Endothelial cell of umbilical vein (primary cell): ENCODE data around the gene ADGB. TPM values are rescaled to one million over a fixed set of nuclear protein-coding genes. Genes with fewer than 3 reads are reported as not detected.

Experiments
- BruUV-seq: library from RNA; stranded (reverse); fragments of 400-500 nt; replicated peaks from 2 replicates; lab custom pipeline; 2021; lab: Mats Ljungman, UMichigan
- CTCF ChIA-PET: fragments of 300-600, 350-600 bp; sonication (Branson Sonifier 250); formaldehyde crosslinking; loops from one replicate; lab custom pipeline; 2021; ENCODE audit warnings: antibody characterized with exemption, inconsistent platforms; lab: Charles Lee
- POLR2A ChIA-PET: fragments of 300-600, 350-600 bp; sonication (Branson Sonifier 250); formaldehyde crosslinking; loops from one replicate; lab custom pipeline; 2021; ENCODE audit warnings: antibody characterized with exemption, inconsistent platforms; lab: Charles Lee
- DNase-seq: peaks from one replicate; pipeline ENCODE4 v3.0.0-alpha.2; 2011; ENCODE audit warnings: low read depth, low spot score
- FAIRE-seq: peaks from 2 replicates; lab custom pipeline; 2011; peaks lifted over from hg19 to GRCh38; lab: Jason Lieb, UNC
- H2AFZ ChIP-seq: 2 replicates; pipeline ENCODE4 v1.6.0; 2012; ENCODE audit warnings: low read depth, low read length, control low read depth, inconsistent platforms
- H3K27ac ChIP-seq: 2 replicates; pipeline ENCODE4 v1.5.1; 2011; ENCODE audit warnings: low read depth, mild to moderate bottlenecking, control low read depth, low read length, moderate library complexity; ENCODE audit not compliant: insufficient read depth
- H3K27me3 ChIP-seq, 2 experiments: 2 replicates each; pipeline versions ENCODE4 v1.6.0 to v1.6.1; 2011; ENCODE audit warnings: low read length in 2 of 2, mixed read lengths in 1 of 2; ENCODE audit not compliant: control insufficient read depth in 2 of 2, insufficient read depth in 2 of 2
- H3K36me3 ChIP-seq, 2 experiments: 2 replicates in 1 of 2; 3 replicates in 1 of 2; pipeline ENCODE4 v1.5.1; 2011; ENCODE audit warnings: low read length in 2 of 2, mild to moderate bottlenecking in 1 of 2, moderate library complexity in 1 of 2; ENCODE audit not compliant: control insufficient read depth in 2 of 2, insufficient read depth in 2 of 2; ENCODE audit errors: extremely low read depth in 1 of 2
- H3K4me1 ChIP-seq: 3 replicates; pipeline ENCODE4 v1.5.1; 2011; ENCODE audit warnings: mild to moderate bottlenecking, low read length; ENCODE audit not compliant: control insufficient read depth, insufficient read depth; ENCODE audit errors: extremely low read depth
- H3K4me2 ChIP-seq: 2 replicates; pipeline ENCODE4 v1.6.1; 2011; ENCODE audit warnings: low read length, control low read depth, mixed read lengths; ENCODE audit not compliant: insufficient read depth
- H3K4me3 ChIP-seq, 3 experiments: fragments of 200-600 bp in 1 of 3; sonication (generic), shearing (Covaris generic) in 1 of 3; replicated peaks in 1 of 3; 2 replicates each; pipeline ENCODE4 v1.5.1; 2011 to 2016; ENCODE audit warnings: control low read depth in 3 of 3, low read length in 3 of 3, mild to moderate bottlenecking in 2 of 3, inconsistent platforms in 1 of 3, low read depth in 1 of 3, moderate library complexity in 1 of 3; ENCODE audit not compliant: insufficient read depth in 1 of 3
- H3K79me2 ChIP-seq: 2 replicates; pipeline ENCODE4 v1.6.0; 2012; ENCODE audit warnings: low read length, inconsistent platforms; ENCODE audit not compliant: control insufficient read depth, insufficient read depth
- H3K9ac ChIP-seq: replicated peaks from 2 replicates; pipeline ENCODE3; 2011; ENCODE audit warnings: low read length, control low read depth; ENCODE audit not compliant: insufficient read depth; ENCODE audit errors: extremely low read depth
- H3K9me1 ChIP-seq: replicated peaks from 3 replicates; pipeline ENCODE4 v1.6.0; 2011; ENCODE audit warnings: mild to moderate bottlenecking, low read length; ENCODE audit not compliant: control insufficient read depth, insufficient read depth; ENCODE audit errors: extremely low read depth
- H3K9me3 ChIP-seq: replicated peaks from 2 replicates; pipeline ENCODE4 v1.5.1; 2012; ENCODE audit warnings: low read length, inconsistent platforms; ENCODE audit not compliant: control insufficient read depth, insufficient read depth
- H4K20me1 ChIP-seq: replicated peaks from 2 replicates; pipeline ENCODE3; 2011; ENCODE audit warnings: mild to moderate bottlenecking, low read length; ENCODE audit not compliant: control insufficient read depth, insufficient read depth; ENCODE audit errors: extremely low read depth
- CTCF ChIP-seq, 2 donors: IDR thresholded peaks; 1 replicate in 1 of 2; 2 replicates in 1 of 2; pipeline ENCODE4 v1.5.1; 2011; ENCODE audit warnings: low read length in 2 of 2, mild to moderate bottlenecking in 2 of 2, moderate library complexity in 2 of 2, control low read depth in 1 of 2, inconsistent platforms in 1 of 2, low read depth in 1 of 2; ENCODE audit not compliant: insufficient read depth in 1 of 2; ENCODE audit errors: extremely low read depth in 1 of 2
- EZH2 ChIP-seq: IDR thresholded peaks from 2 replicates; pipeline ENCODE4 v1.6.1; 2012; ENCODE audit warnings: borderline replicate concordance, low read depth, mild to moderate bottlenecking, moderate library complexity, low read length, inconsistent platforms; ENCODE audit not compliant: severe bottlenecking
- FOS ChIP-seq: IDR thresholded peaks from 2 replicates; pipeline ENCODE4 v1.6.1; 2011; ENCODE audit warnings: mild to moderate bottlenecking, low read length, moderate library complexity, borderline replicate concordance; ENCODE audit not compliant: insufficient read depth
- GATA2 ChIP-seq: IDR thresholded peaks from 2 replicates; pipeline ENCODE4 v1.7.0; 2011; ENCODE audit warnings: low read depth, mild to moderate bottlenecking, moderate library complexity, mixed read lengths, low read length; ENCODE audit not compliant: insufficient read length, insufficient read depth
- JUN ChIP-seq: IDR thresholded peaks from 2 replicates; pipeline ENCODE4 v1.6.1; 2011; ENCODE audit warnings: borderline replicate concordance, low read depth; ENCODE audit not compliant: insufficient read length, insufficient read depth
- MYC ChIP-seq: IDR thresholded peaks from one replicate; pipeline ENCODE4 v1.6.1; 2011; ENCODE audit warnings: mild to moderate bottlenecking, low read depth, low read length
- POLR2A ChIP-seq: IDR thresholded peaks from 2 replicates; pipeline ENCODE4 v1.6.1; 2012; ENCODE audit warnings: low read depth, mild to moderate bottlenecking, control low read depth, low read length
- POLR2AphosphoS5 ChIP-seq: IDR thresholded peaks from 2 replicates; pipeline ENCODE4 v1.6.1; 2012; ENCODE audit warnings: low read depth, mild to moderate bottlenecking, control low read depth, low read length, moderate library complexity; ENCODE audit not compliant: insufficient read depth
- dilution Hi-C: fragments of 300-500 bp; cut with MboI; formaldehyde crosslinking; loops from one replicate; pipeline ENCODE4 v1.15.0; 2019; ENCODE audit warnings: low sequenced_read_pairs; ENCODE audit not compliant: extremely low pct_ligation_motif_present
- intact Hi-C: fragments of 100-400 bp; cut with micrococcal nuclease; formaldehyde crosslinking; loops from one replicate; pipeline ENCODE4 v1.10.0; 2022
- polyA plus RNA-seq, 4 experiments: library from polyadenylated mRNA; depleted of rRNA in 3 of 4; stranded (reverse) in 3 of 4; unstranded in 1 of 4; fragments of >200 nt; gene quantifications; 2 replicates each; pipeline versions ENCODE4 v1.2.1 to v1.2.3, GENCODE V29; 2011 to 2012; ENCODE audit warnings: missing spikeins in 1 of 4
- total RNA-seq: library from RNA; stranded (reverse); gene quantifications from 2 replicates; pipeline ENCODE4 v1.2.3, GENCODE V29; 2021
- TF ChIP-seq, protein P1 (sequence below): IDR thresholded peaks from 2 replicates; pipeline ENCODE4 v1.6.1; 2011; ENCODE audit not compliant: insufficient read depth, insufficient read length

The ADGB gene
- total and polyA plus RNA-seq, 2 donors (not counting 3 experiments of a cell fraction or from before 2014, with no cell fraction given) = not detected

GRCh38 chr6:146651482-146651863 is 52.7 kb downstream of the ADGB start:
- TF ChIP-seq GATA2 = no peak
- no peak for TF ChIP-seq JUN
- POLR2A ChIA-PET = no interaction called here
- dilution Hi-C loops (no loop called here), intact Hi-C loops (no loop called here)
- no peak for DNase-seq
- H3K36me3 ChIP-seq = no peaks in the 10 kb centered on the region
- CTCF ChIA-PET = interaction anchor here (0.8 kb wide), 1 partner anchor 13 kb away, joined by 3 read pairs; no protein-coding TSS in a partner anchor
- no peak overlapping the region for H3K4me2 ChIP-seq
- H3K27ac ChIP-seq = no peak overlapping the region
- no peaks in the 10 kb centered on the region for H3K4me1 ChIP-seq
- no peaks in the 10 kb centered on the region for H3K79me2 ChIP-seq
- no peaks in the 10 kb centered on the region for H3K9me3 ChIP-seq
- no peak for FAIRE-seq
- H3K27me3 ChIP-seq = no peaks in the 10 kb centered on the region
- H3K9ac ChIP-seq = no peak overlapping the region
- BruUV-seq = no TSS peak
- H3K4me3 ChIP-seq = no peak overlapping the region
- H2AFZ ChIP-seq = no peak overlapping the region
- no peaks in the 10 kb centered on the region for H4K20me1 ChIP-seq
- no peaks in the 10 kb centered on the region for H3K9me1 ChIP-seq

DNA sequence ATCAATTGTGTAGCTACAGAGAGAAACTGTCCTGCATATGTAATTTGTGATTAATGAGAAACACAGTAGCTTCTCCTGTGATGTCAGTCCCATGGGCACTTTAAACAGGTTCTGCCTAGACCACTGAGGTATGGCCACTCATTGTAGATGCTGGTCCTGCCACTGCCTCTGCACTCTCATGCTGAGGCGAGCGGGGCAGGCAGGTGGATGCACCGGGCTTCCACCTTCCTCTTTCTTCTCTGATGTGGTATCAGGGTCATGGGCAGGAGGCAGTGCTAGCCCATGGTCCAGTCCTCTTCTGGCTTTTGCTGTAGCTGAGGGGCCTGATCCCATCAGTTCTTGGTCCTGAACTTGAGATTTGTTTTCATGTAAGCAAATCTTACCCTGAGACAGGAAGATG is 58.7 kb downstream of the ADGB start:
- Histone ChIP-seq H3K4me2 (no peak overlapping the region), H3K9me1 (no peaks in the 10 kb centered on the region), H3K27ac (no peak overlapping the region), H3K9ac (no peak overlapping the region), H3K36me3 (no peaks in the 10 kb centered on the region), H2AFZ (no peak overlapping the region), H4K20me1 (no peaks in the 10 kb centered on the region), H3K9me3 (no peaks in the 10 kb centered on the region), H3K4me1 (no peaks in the 10 kb centered on the region), H3K79me2 (no peaks in the 10 kb centered on the region), H3K4me3 (no peak overlapping the region), H3K27me3 (no peaks in the 10 kb centered on the region)
- FAIRE-seq (no peak), DNase-seq (no peak)
- ChIA-PET CTCF (no interaction called here), POLR2A (no interaction called here)
- TF ChIP-seq POLR2A (no peak), GATA2 (no peak), EZH2 (no peak), CTCF (IDR thresholded peaks at IDR 0.05; ENCODE audit: extremely low read depth in 1 of 2, insufficient read depth in 1 of 2, low read depth in 1 of 2, low read length in 2 of 2) (no peak), MYC (no peak), POLR2AphosphoS5 (no peak), JUN (no peak), FOS (no peak)
- TF ChIP-seq, protein P1, sequence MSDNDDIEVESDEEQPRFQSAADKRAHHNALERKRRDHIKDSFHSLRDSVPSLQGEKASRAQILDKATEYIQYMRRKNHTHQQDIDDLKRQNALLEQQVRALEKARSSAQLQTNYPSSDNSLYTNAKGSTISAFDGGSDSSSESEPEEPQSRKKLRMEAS = no peak
- BruUV-seq = no TSS peak
- dilution Hi-C loops (no loop called here), intact Hi-C loops (no loop called here)
